Ecto neural progenitor cell (in vitro differentiated cells): ENCODE results near the gene TIAM1.
"Not testable (repeated sequence)": the region's sequence is repeated elsewhere in the genome, so short reads cannot be mapped to it uniquely, and the experiment has no call there.

ENCODE experiments used
- DNase-seq: peaks from one replicate; pipeline ENCODE4 v3.0.0-alpha.2; 2018; ENCODE audit warnings: low spot score

Gene TIAM1

GRCh38 chr21:31252091-31252490 lies 92.0 kb downstream of the TIAM1 start:
- DNase-seq, result no peak

- DNase-seq, result no peak
Observed at GRCh38 chr21:31251686-31252085, 92.4 kb downstream of the TIAM1 start.

GRCh38 chr21:31248598-31248997 lies 95.5 kb downstream of the TIAM1 start:
- no peak for DNase-seq

GRCh38 chr21:31243611-31244010 lies 100.5 kb downstream of the TIAM1 start:
- no peak for DNase-seq

DNA sequence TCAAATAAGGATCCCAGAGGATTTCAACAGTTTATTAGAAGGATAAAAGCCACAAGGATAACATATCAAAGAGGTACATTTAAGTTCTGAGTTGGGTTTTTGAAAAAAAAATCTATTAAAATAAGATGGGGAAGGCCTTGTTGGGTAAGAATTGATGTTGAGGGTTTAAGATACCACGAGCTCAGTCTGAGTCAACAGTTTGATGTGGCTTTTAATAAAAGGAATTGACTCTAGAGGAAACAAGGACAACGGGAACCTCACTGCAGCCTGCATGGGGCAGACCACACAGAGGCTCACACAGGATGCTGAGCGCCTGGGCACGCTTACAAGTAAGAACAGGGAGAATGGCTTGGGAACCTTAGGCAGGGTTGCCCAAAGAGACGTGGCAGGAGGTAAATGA lies 107.5 kb downstream of the TIAM1 start:
- DNase-seq, result no peak

GRCh38 chr21:31235671-31236450 lies 108.2 kb downstream of the TIAM1 start:
- DNase-seq, result no peak

GRCh38 chr21:31234936-31235335 lies 109.1 kb downstream of the TIAM1 start:
- no peak for DNase-seq

DNA sequence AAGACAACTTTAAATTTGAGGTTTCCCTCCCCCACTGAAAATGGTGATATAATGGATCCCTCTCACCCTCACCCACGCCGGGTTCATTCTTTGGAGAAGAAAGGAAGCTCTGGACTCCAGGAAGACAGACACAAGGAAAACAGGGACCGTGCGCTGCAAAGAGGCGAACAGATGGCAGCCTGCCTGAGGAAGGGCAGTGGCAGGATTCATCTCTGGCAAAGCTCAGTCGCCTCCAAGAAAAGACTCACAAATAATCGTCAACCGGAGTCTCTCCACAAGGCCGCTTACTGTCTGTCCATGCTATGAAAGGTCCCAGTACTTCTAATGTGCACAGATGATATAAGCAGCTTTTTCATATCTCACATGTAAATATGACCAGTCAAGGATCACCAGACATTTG lies 110.3 kb downstream of the TIAM1 start:
- no peak for DNase-seq

GRCh38 chr21:31232344-31232743 lies 111.7 kb downstream of the TIAM1 start:
- no peak for DNase-seq

DNA sequence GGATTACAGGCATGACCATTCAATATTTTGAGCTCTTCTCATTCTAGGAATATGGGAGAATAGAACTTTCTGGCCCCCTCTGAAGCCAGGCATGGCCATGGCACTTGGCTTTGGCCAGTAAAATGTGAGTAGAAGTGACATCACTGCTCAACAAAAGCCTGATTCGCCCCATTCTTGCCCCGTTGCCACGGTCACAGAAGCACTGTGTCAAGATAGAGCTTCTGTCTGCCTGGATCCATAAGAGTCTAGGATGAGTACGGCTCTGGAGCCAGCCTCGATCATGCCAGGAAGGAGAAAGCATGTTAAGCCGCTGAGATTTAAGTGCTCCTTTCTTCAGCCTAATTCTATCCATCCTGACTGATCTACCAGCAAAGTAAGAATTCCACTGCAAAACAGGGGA lies 113.1 kb downstream of the TIAM1 start:
- no peak for DNase-seq

GRCh38 chr21:31228723-31229122 lies 115.3 kb downstream of the TIAM1 start:
- DNase-seq, result not testable (repeated sequence)

DNA sequence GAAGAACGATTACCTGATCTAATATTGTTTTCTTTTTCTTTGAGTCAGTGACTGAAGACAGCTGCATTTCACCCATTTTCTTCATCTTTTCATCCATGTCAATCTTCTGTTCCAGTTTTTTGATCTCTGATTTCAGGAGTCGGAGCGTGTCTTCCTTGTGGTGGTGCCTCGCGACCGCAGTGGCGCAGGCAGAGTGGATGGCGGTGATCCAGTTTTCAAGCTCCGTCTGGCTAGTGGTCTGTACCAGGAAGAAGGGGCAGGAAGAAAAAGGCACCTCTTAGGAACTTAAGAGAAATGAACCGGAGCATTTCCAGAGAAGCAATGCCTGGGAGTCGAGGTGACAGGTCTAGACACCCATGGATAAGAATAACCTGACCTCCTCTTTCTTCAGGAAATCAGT lies 118.3 kb downstream of the TIAM1 start:
- no peak for DNase-seq

DNA sequence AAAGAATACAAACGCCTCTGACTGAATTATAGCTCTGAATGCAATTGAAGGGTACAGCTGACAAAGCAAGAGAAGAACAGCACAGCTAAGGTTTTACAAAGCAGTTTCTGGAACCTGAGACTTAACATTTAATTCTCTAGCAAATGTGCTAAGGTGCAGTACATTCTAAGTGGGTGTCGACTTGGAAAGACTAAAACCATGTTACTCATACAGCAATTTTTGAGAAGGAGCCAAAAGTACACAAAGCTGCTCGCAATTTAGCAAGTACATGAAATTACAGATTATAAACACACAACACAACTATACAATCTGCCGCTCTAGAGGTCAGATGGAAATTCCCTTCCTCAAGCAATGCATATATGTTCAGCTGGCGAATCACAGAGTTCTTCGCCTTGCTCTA lies 121.9 kb downstream of the TIAM1 start:
- DNase-seq, result no peak

- no peak for DNase-seq
Observed at GRCh38 chr21:31221043-31221442, 123.0 kb downstream of the TIAM1 start.

- DNase-seq, result no peak
Observed at GRCh38 chr21:31220575-31220974, 123.5 kb downstream of the TIAM1 start.

DNA sequence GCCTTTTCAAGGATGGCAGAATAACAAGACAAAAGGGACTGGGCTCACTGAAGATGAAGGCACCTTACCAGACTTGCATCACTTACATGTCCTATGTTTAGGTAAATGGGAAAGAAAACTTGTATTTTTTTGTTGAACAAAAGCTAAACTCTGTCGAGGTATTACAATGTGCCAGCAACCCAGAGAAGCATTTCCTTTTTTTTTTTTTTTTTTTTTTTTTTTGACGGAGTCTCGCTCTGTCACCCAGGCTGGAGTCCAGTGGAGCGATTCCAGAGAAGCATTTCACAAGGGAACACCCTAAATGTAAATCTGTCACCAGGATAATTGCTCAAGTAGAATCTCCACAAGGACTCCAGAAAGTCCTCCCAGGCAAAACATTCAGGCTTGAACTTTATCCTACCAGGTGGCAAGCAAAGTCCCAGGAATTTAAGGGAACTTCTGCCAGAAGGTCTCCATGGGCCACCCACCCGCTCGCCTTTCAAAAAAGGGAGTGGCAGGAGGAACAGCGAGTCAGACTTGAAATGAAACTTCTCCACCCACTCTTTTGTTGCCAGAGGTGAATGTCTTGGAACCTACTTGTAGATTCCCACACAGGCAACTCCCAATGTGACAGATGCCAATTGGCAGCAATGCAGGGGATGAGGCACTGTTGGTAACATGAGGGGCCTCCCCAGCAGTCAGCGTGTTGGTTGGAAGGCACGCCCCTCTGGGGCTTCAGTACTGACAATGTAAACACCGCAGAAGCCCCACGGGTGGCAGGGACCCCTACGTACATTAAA lies 125.0 kb downstream of the TIAM1 start:
- no peak for DNase-seq

DNA sequence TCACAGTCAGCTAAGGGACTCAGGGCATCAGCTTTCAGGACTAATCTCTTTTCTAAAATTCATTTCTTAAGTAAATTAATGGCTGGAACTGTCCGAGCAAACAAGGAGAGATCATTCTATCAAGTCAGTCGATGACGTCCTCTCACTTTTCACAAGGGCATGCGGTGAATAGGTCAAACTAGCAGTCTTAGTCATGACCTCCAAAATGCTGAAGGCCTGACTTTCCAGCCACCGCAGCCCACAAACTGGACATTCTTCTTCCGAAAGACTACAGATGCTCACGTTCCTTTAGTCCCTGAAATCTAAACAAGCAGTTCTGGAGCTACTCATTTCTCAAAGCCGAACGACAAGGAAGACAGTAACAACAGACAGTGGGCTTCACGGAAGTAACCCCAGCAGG lies 127.9 kb downstream of the TIAM1 start:
- peak; percentile 3 for DNase-seq

GRCh38 chr21:31213787-31214186 lies 130.3 kb downstream of the TIAM1 start:
- no peak for DNase-seq

GRCh38 chr21:31211836-31212235 lies 132.2 kb downstream of the TIAM1 start:
- DNase-seq, result no peak

DNA sequence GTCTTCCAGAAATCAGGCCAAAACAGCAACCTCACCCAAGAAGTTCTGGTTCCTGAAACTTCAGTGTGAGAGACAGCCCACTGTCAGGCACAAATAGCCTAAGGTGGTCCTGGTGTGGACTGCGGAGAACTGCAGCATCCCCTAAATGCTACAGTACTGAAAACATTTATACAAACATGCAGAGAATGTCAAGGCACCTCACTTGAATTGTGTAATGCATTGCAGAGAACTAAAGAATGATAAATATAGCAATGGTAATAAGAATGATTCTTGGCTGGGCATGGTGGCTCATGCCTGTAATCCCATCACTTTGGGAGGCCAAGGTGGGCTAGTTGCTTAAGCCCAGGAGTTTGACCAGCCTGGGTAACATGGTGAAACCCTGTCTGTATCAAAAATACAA lies 138.6 kb downstream of the TIAM1 start:
- DNase-seq, result no peak

- no peak for DNase-seq
Observed at GRCh38 chr21:31204801-31205200, 139.3 kb downstream of the TIAM1 start.

DNA sequence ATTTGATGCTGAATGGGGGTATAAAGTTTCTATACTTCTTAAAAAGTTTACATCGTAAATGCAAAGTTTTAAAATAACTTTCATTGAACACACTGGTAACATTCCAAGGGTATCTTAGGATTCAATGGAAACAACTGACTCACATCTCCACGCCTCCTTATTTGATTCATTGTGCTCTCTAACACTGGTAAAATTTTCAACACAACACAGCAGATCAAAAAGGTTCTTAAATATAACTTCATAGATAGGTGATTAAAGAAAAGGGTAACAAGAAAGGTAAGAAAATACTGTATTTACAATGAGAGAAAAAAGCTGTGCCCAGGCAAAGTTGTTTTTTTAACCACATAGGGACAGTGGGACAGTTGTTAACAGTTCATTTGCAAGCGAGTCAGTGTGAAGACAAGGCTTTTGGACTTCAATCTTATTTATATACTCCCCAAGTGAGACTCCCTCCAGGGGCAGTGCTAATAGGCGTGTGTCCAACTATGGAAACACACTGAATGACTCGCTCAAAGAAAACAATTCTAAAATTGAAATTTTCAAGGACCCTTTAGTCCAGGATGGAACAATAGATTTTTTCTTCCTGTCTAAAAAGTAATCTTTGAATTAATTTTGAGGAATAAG lies 140.5 kb downstream of the TIAM1 start:
- DNase-seq, result no peak

GRCh38 chr21:31201548-31201947 lies 142.5 kb downstream of the TIAM1 start:
- no peak for DNase-seq
